Testis (tissue), 3 donors: Measurements from ENCODE around the gene LNX2. TPM values are rescaled to one million over a fixed set of nuclear protein-coding genes. Genes with fewer than 3 reads are reported as not detected.

Source experiments
- DNase-seq: peaks from one replicate; pipeline ENCODE4 v3.0.0-alpha.2; 2019
- H3K27ac ChIP-seq, 2 donors: fragments of 200-600 bp; sonication (generic); one replicate each; pipeline ENCODE4 v1.5.1; 2019
- H3K27me3 ChIP-seq: fragments of 200-600 bp; sonication (generic); one replicate; pipeline ENCODE4 v1.5.1; 2019
- H3K36me3 ChIP-seq: fragments of 200-600 bp; sonication (generic); one replicate; pipeline ENCODE4 v1.5.1; 2017; ENCODE audit warnings: low read depth; ENCODE audit errors: missing control alignments
- H3K4me1 ChIP-seq: fragments of 200-600 bp; sonication (generic); one replicate; pipeline ENCODE4 v1.5.1; 2019
- H3K4me3 ChIP-seq, 2 donors: fragments of 200-600 bp; sonication (generic); one replicate each; pipeline ENCODE4 v1.5.1; 2017 to 2019
- H3K9me3 ChIP-seq: fragments of 200-600 bp; sonication (generic); one replicate; pipeline ENCODE4 v1.5.1; 2017
- CTCF ChIP-seq, 3 experiments: fragments of 450-650 bp in 2 of 3; fragments of 200-600 bp in 1 of 3; sonication (generic) in 1 of 3; IDR thresholded peaks; one replicate each; pipeline ENCODE4 v1.5.1; 2016 to 2019; ENCODE audit warnings: antibody characterized with exemption in 3 of 3, mild to moderate bottlenecking in 2 of 3, moderate library complexity in 1 of 3
- POLR2A ChIP-seq: fragments of 450-650 bp; IDR thresholded peaks from one replicate; pipeline ENCODE4 v1.6.1; 2017; ENCODE audit warnings: antibody characterized with exemption, mild to moderate bottlenecking, moderate library complexity
- WGBS, 2 donors: methylation state at CpG; one replicate each; pipeline ENCODE4 v1.1.5; 2018; 5-methylcytosine and 5-hydroxymethylcytosine counted together
- intact Hi-C: fragments of 100-400 bp; cut with DNase I; formaldehyde crosslinking; loops from one replicate; pipeline ENCODE4 v1.15.1; 2023; ENCODE audit warnings: low total_unique reads
- polyA plus RNA-seq: library from polyadenylated mRNA; stranded (reverse); fragments of 350-450 nt; fragmentation: Illumina TruSeq; extraction: RNeasy Lipid Tissue Mini Kit (QIAGEN cat#74804); gene quantifications from one replicate; pipeline ENCODE4 v1.2.3, GENCODE V29; 2014; ENCODE audit warnings: low read depth, low replicate concordance; ENCODE audit not compliant: insufficient read depth
- total RNA-seq, 2 donors: library from RNA; depleted of rRNA; stranded (reverse); fragments of >200 nt; gene quantifications; one replicate each; pipeline ENCODE4 v1.2.3, GENCODE V29; 2016

Gene LNX2
- total and polyA plus RNA-seq, 3 donors from 2014 or later, result 22.5 to 39.6 (median 34.6) TPM

GRCh38 chr13:27601803-27602202, 18.5 kb downstream of the LNX2 start:
- 95 to 100% methylated on average over 2 of the region's 2 CpGs for WGBS, 2 donors
- no peaks in the 10 kb centered on the region for H3K27me3 ChIP-seq

GRCh38 chr13:27601208-27601607, 19.1 kb downstream of the LNX2 start:
- no peaks in the 10 kb centered on the region for H3K4me1 ChIP-seq
- DNase-seq, result no peak
- WGBS, 2 donors, result 88 to 90% methylated on average over 2 of the region's 2 CpGs
- H3K27me3 ChIP-seq, result no peaks in the 10 kb centered on the region
- no peak overlapping the region for H3K4me3 ChIP-seq
- no peak for TF ChIP-seq CTCF (IDR thresholded peaks at IDR 0.05)
- TF ChIP-seq POLR2A, result no peak
- H3K27ac ChIP-seq, result no peak overlapping the region
- no peaks in the 10 kb centered on the region for H3K9me3 ChIP-seq
- intact Hi-C loops, result no loop called here
- no peaks in the 10 kb centered on the region for H3K36me3 ChIP-seq

More at GRCh38 chr13:27601803-27602202, 18.5 kb downstream of the LNX2 start:
- no peaks in the 10 kb centered on the region for H3K9me3 ChIP-seq
- no peak for TF ChIP-seq POLR2A
- no peak for TF ChIP-seq CTCF (IDR thresholded peaks at IDR 0.05)
- no peak overlapping the region for H3K27ac ChIP-seq
- H3K4me3 ChIP-seq, result no peak overlapping the region
- H3K4me1 ChIP-seq, result no peaks in the 10 kb centered on the region
- no peaks in the 10 kb centered on the region for H3K36me3 ChIP-seq
- DNase-seq, result no peak
- intact Hi-C loops, result no loop called here

GRCh38 chr13:27600711-27601110, 19.6 kb downstream of the LNX2 start:
- H3K36me3 ChIP-seq, result no peaks in the 10 kb centered on the region
- WGBS, 2 donors, result 93 to 95% methylated on average over 1 of the region's 1 CpG
- no peaks in the 10 kb centered on the region for H3K27me3 ChIP-seq
- intact Hi-C loops, result no loop called here
- no peak for TF ChIP-seq CTCF (IDR thresholded peaks at IDR 0.05)
- no peak for TF ChIP-seq POLR2A
- H3K4me1 ChIP-seq, result no peaks in the 10 kb centered on the region
- no peak overlapping the region for H3K4me3 ChIP-seq
- H3K27ac ChIP-seq, result no peak overlapping the region
- no peak for DNase-seq
- no peaks in the 10 kb centered on the region for H3K9me3 ChIP-seq

GRCh38 chr13:27599845-27600553, 20.3 kb downstream of the LNX2 start:
- Histone ChIP-seq H3K27ac (no peak overlapping the region), H3K4me1 (no peaks in the 10 kb centered on the region), H3K9me3 (no peaks in the 10 kb centered on the region), H3K4me3 (no peak overlapping the region), H3K27me3 (no peaks in the 10 kb centered on the region), H3K36me3 (no peaks in the 10 kb centered on the region)
- TF ChIP-seq POLR2A, result no peak
- TF ChIP-seq CTCF (IDR thresholded peaks at IDR 0.05), result no peak
- intact Hi-C loops, result no loop called here
- no peak for DNase-seq
- WGBS, 2 donors, result 68 to 69% methylated on average over 5 of the region's 5 CpGs

GRCh38 chr13:27599096-27599495, 21.2 kb downstream of the LNX2 start:
- no peak for DNase-seq
- Histone ChIP-seq H3K27me3 (no peaks in the 10 kb centered on the region), H3K9me3 (no peaks in the 10 kb centered on the region), H3K4me3 (no peak overlapping the region), H3K27ac (no peak overlapping the region), H3K36me3 (no peaks in the 10 kb centered on the region), H3K4me1 (no peaks in the 10 kb centered on the region)
- TF ChIP-seq CTCF (IDR thresholded peaks at IDR 0.05) (no peak), POLR2A (no peak)
- intact Hi-C loops, result no loop called here
